Activated CD4-positive, alpha-beta T cell treated with anti-CD3 and anti-CD28 coated beads for 36 hours (primary cell): ENCODE measurements around the gene CD2BP2. TPM values are rescaled to one million over a fixed set of nuclear protein-coding genes. Genes with fewer than 3 reads are reported as not detected.

Experiments
- ATAC-seq: fragments of 200-7000 bp; cut with Tn5 transposase; one replicate; pipeline ENCODE4 v1.10.0; 2021; ENCODE audit warnings: mild to moderate bottlenecking, moderate library complexity
- CTCF ChIA-PET: fragments of 350-600 bp; sonication (Branson Sonifier 250); formaldehyde crosslinking; loops from one replicate; lab custom pipeline; 2021; ENCODE audit warnings: antibody characterized with exemption; lab: Charles Lee
- POLR2A ChIA-PET: fragments of 350-600 bp; sonication (Branson Sonifier 250); formaldehyde crosslinking; loops from one replicate; lab custom pipeline; 2021; ENCODE audit warnings: antibody characterized with exemption, inconsistent platforms; lab: Charles Lee
- DNase-seq: peaks from one replicate; pipeline ENCODE4 v3.0.0-alpha.2; 2020
- H3K27ac Mint-ChIP-seq: one replicate; pipeline ENCODE4 v1.8.0; 2021; ENCODE audit warnings: mixed read lengths
- H3K27me3 Mint-ChIP-seq: one replicate; pipeline ENCODE4 v1.8.0; 2021; ENCODE audit warnings: mixed read lengths
- H3K36me3 Mint-ChIP-seq: one replicate; pipeline ENCODE4 v1.8.0; 2021; ENCODE audit warnings: low read depth, mixed read lengths
- H3K4me1 Mint-ChIP-seq: one replicate; pipeline ENCODE4 v1.8.0; 2021; ENCODE audit warnings: mixed read lengths
- H3K4me3 Mint-ChIP-seq: one replicate; pipeline ENCODE4 v1.8.0; 2021; ENCODE audit warnings: mild to moderate bottlenecking, moderate library complexity, mixed read lengths
- H3K9me3 Mint-ChIP-seq: one replicate; pipeline ENCODE4 v1.8.0; 2021; ENCODE audit warnings: low read depth, mixed read lengths
- intact Hi-C, 2 experiments: fragments of 100-400 bp; cut with DNase I in 1 of 2; cut with micrococcal nuclease in 1 of 2; formaldehyde crosslinking; loops; one replicate each; pipeline versions ENCODE4 v1.14.2 to v1.15.1; 2022 to 2024; cut with DNase I, micrococcal nuclease
- total RNA-seq, 2 experiments: library from RNA; stranded (reverse); gene quantifications; one replicate each; pipeline ENCODE4 v1.2.3, GENCODE V29; 2021

Gene CD2BP2
- total RNA-seq, 2 experiments from 2014 or later, result 42.3 to 51.8 TPM

- Mint-ChIP-seq H3K4me1 (peaks cover 28% of the 10 kb centered on the region), H3K27ac (peak within 1 kb of the TSS; percentile 48), H3K27me3 (no peaks in the 10 kb centered on the region), H3K4me3 (peak within 1 kb of the TSS; percentile 81), H3K9me3 (no peaks in the 10 kb centered on the region), H3K36me3 (peaks cover 17% of the 10 kb centered on the region)
- intact Hi-C loops, result loop anchor here (1.0 to 2.0 kb wide), 5 partner anchors 12 to 40 kb away; partner anchors contain the start of genes CD2BP2 (in 1 of the 2), SEPTIN1 (in 1 of the 2) and ZNF771 (in 1 of the 2)
- ATAC-seq (peak; percentile 61), DNase-seq (peak; percentile 67)
- POLR2A ChIA-PET, result interaction anchor here (0.6 to 1.7 kb wide), 2 partner anchors 12 to 24 kb away, joined by 4 to 8 read pairs; partner anchors contain the start of gene ZNF771
- CTCF ChIA-PET, result interaction anchor here (0.5 to 3.0 kb wide), 13 partner anchors 11 to 315 kb away, joined by 3 to 18 read pairs (median 3); partner anchors contain the start of genes ITGAL, SEPTIN1 and ZNF771
Measured at GRCh38 chr16:30395155-30395991, 40.3 kb upstream of the CD2BP2 start, which contains the start of gene ZNF48. Gene ZNF48 (plus strand): TSS chr16:30395420. CDS start chr16:30395795, 375 bp downstream.

- Mint-ChIP-seq H3K4me3 (peak overlapping the region; percentile 81), H3K9me3 (no peaks in the 10 kb centered on the region), H3K27me3 (no peaks in the 10 kb centered on the region), H3K36me3 (peaks cover 17% of the 10 kb centered on the region), H3K4me1 (peaks cover 23% of the 10 kb centered on the region), H3K27ac (peak overlapping the region; percentile 39)
- intact Hi-C loops, result loop anchor here (1.0 to 2.0 kb wide), 5 partner anchors 12 to 39 kb away; partner anchors contain the start of genes CD2BP2 (in 1 of the 2), SEPTIN1 (in 1 of the 2) and ZNF771 (in 1 of the 2)
- CTCF ChIA-PET, result interaction anchor here (0.5 to 3.0 kb wide), 7 partner anchors 12 to 316 kb away, joined by 3 to 18 read pairs (median 5); partner anchors contain the start of genes ITGAL, SEPTIN1 and ZNF771
- ATAC-seq (peak; percentile 6), DNase-seq (no peak)
- POLR2A ChIA-PET, result interaction anchor here (1.7 kb wide), 1 partner anchor 13 kb away, joined by 8 read pairs; the partner anchor contains the start of gene ZNF771
Measured at GRCh38 chr16:30394592-30395154, 39.6 kb upstream of the CD2BP2 start.

- H3K36me3 Mint-ChIP-seq, result peaks cover 26% of the 10 kb centered on the region
- DNase-seq (no peak), ATAC-seq (no peak)
- intact Hi-C loops, result loop anchor here in 1 of 2 experiments (2.0 kb wide), 1 partner anchor 25 kb away; no protein-coding TSS in a partner anchor
- H3K27me3 Mint-ChIP-seq, result no peaks in the 10 kb centered on the region
- ChIA-PET POLR2A (interaction anchor here (1.1 to 1.4 kb wide), 2 partner anchors 24 to 46 kb away, joined by 3 to 6 read pairs; partner anchors contain the start of genes DCTPP1 and ZNF771), CTCF (interaction anchor here (1.3 to 2.5 kb wide), 7 partner anchors 12 to 232 kb away, joined by 3 to 18 read pairs (median 8); partner anchors contain the start of genes DCTPP1, TBC1D10B and ZNF48)
- peak overlapping the region; percentile 84 for H3K4me3 Mint-ChIP-seq
- H3K9me3 Mint-ChIP-seq, result no peaks in the 10 kb centered on the region
- peaks cover 45% of the 10 kb centered on the region for H3K4me1 Mint-ChIP-seq
- peak overlapping the region; percentile 98 for H3K27ac Mint-ChIP-seq
Measured at GRCh38 chr16:30383521-30383920, 28.4 kb upstream of the CD2BP2 start.

DNA sequence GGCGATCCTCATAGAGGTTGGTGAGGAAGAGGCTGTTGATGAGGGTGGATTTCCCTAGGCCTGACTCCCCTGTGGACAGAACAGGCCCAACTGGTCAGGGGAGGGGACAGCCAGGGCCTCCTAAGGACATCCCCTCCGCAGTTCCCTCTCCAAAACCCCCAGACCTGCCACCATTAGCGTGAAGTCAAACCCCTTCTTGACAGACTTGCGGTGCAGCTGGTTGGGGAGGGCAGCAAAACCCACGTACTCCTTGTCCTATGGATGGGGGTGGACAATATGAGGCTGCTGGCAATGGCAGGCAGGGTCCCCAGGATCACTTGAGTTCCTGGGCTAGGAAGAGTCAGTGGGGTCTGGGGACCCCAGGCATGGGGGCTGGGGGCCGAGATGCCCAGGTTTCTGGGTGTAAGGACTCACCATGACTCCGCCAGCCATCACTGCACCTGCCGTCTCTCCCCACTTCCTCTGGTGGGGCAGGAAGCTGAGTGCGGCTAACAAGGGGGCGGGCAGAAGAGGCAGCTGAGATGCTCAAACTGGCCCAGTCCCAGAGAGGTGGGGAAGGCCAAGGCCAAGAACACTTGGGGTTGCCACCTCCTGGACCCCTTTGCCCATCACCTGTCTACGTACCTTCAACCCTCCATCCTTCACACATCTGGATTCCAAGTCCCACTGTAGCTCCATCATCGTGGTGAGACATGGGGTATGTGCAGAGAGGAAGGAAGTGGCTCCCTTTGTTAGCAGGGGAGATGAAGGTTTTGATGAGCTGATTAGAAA is 27.2 kb upstream of the CD2BP2 start, which contains the start of gene SEPTIN1:
SEPTIN1 (minus strand) TSS at position 451 of the 771 bp plus-strand sequence; CDS start at position 432, 19 bp downstream.
- intact Hi-C loops, result loop anchor here (1.0 to 2.0 kb wide), 3 partner anchors 13 to 27 kb away; partner anchors contain the start of genes ZNF48 (in 1 of the 2) and ZNF771 (in 1 of the 2)
- Mint-ChIP-seq H3K27ac (peak within 1 kb of the TSS; percentile 98), H3K27me3 (no peaks in the 10 kb centered on the region), H3K4me1 (peaks cover 47% of the 10 kb centered on the region), H3K9me3 (no peaks in the 10 kb centered on the region), H3K4me3 (peak within 1 kb of the TSS; percentile 84), H3K36me3 (peaks cover 30% of the 10 kb centered on the region)
- ATAC-seq (peak; percentile 50), DNase-seq (peak; percentile 89)
- POLR2A ChIA-PET, result interaction anchor here (0.6 to 1.5 kb wide), 8 partner anchors 9 to 277 kb away, joined by 3 to 8 read pairs (median 4); partner anchors contain the start of genes DCTPP1 and ZNF771
- CTCF ChIA-PET, result interaction anchor here (0.5 to 2.5 kb wide), 12 partner anchors 11 to 431 kb away, joined by 3 to 18 read pairs (median 4); partner anchors contain the start of genes DCTPP1, TBC1D10B and ZNF48

- DNase-seq (peak; percentile 64), ATAC-seq (no peak)
- CTCF ChIA-PET, result interaction anchor here (0.5 to 1.9 kb wide), 6 partner anchors 11 to 313 kb away, joined by 3 to 8 read pairs (median 4); partner anchors contain the start of gene DCTPP1
- H3K27ac Mint-ChIP-seq, result peak overlapping the region; percentile 98
- peak overlapping the region; percentile 84 for H3K4me3 Mint-ChIP-seq
- POLR2A ChIA-PET, result interaction anchor here (1.5 kb wide), 1 partner anchor 36 kb away, joined by 8 read pairs; no protein-coding TSS in a partner anchor
- intact Hi-C loops, result loop anchor here (1.0 to 2.0 kb wide), 3 partner anchors 14 to 27 kb away; partner anchors contain the start of genes ZNF48 (in 1 of the 2) and ZNF771 (in 1 of the 2)
- no peaks in the 10 kb centered on the region for H3K9me3 Mint-ChIP-seq
- H3K27me3 Mint-ChIP-seq, result no peaks in the 10 kb centered on the region
- peaks cover 30% of the 10 kb centered on the region for H3K36me3 Mint-ChIP-seq
- H3K4me1 Mint-ChIP-seq, result peaks cover 51% of the 10 kb centered on the region
Measured at GRCh38 chr16:30381291-30382041, 26.4 kb upstream of the CD2BP2 start.

DNA sequence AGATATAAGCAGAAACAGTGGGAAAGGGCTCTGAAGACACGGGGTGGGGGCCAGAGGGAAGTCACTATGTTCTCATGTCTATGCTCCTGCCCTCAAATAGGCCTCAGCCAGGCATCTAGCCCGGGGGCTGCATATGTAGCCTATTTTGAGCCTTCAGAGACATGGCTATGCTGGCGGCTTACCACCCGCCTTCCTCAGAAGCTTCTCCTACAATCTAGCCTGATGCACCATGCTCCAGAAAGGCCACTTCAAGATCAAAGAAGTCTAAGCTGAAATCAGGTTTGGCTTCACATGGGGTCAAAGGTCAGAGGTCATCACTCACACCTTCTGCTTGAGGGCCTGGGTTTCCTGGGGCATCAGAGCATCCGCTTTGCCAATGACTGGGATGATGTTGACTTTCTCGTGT is 25.7 kb upstream of the CD2BP2 start:
- Mint-ChIP-seq H3K27me3 (no peaks in the 10 kb centered on the region), H3K27ac (peak overlapping the region; percentile 98), H3K4me1 (peaks cover 51% of the 10 kb centered on the region), H3K9me3 (no peaks in the 10 kb centered on the region), H3K4me3 (peak overlapping the region; percentile 84), H3K36me3 (peaks cover 30% of the 10 kb centered on the region)
- ATAC-seq, result no peak
- DNase-seq, result no peak
- POLR2A ChIA-PET, result no interaction called here
- CTCF ChIA-PET, result interaction anchor here (0.7 to 1.3 kb wide), 3 partner anchors 10 to 218 kb away, joined by 3 to 4 read pairs (median 3); no protein-coding TSS in a partner anchor
- intact Hi-C loops, result no loop called here

DNA sequence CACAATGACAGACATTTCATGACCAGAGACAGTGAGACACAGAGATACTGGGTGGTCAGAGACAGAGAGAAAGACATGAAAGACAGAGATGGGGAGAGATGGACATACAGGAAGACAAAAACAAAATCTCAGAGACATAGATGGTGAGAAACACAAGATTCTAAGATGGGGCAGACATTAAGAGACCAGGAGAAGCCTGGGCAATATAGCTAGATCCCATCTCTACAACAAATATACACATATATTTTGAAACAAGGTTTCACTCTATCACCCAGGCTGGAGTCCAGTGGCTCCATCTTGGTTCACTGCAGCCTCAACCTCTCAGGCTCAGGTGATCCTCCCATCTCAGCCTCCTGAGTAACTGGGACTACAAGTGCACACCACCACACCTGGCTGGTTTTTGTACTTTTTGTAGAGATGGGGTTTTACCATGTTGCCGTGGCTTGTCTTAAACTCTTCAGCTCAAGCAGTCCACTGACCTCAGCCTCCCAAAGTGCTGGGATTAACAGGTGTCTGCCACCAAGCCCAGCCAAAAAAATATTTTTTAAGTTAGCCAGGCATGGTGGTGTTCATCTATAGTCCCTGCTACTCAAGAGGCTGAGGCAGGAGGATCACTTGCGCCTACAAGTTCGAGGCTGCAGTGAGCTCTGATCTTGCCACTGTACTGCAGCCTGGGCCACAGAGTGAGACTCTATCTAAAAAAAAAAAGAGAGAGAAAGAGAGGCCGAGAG is 25.1 kb upstream of the CD2BP2 start:
- DNase-seq (no peak), ATAC-seq (no peak)
- H3K27ac Mint-ChIP-seq, result peak overlapping the region; percentile 99
- ChIA-PET POLR2A (no interaction called here), CTCF (interaction anchor here (0.7 to 1.3 kb wide), 2 partner anchors 53 to 218 kb away, joined by 3 to 4 read pairs; no protein-coding TSS in a partner anchor)
- H3K4me3 Mint-ChIP-seq, result peak overlapping the region; percentile 99
- H3K27me3 Mint-ChIP-seq, result no peaks in the 10 kb centered on the region
- intact Hi-C loops, result no loop called here
- H3K36me3 Mint-ChIP-seq, result peaks cover 30% of the 10 kb centered on the region
- H3K4me1 Mint-ChIP-seq, result peaks cover 49% of the 10 kb centered on the region
- no peaks in the 10 kb centered on the region for H3K9me3 Mint-ChIP-seq

DNA sequence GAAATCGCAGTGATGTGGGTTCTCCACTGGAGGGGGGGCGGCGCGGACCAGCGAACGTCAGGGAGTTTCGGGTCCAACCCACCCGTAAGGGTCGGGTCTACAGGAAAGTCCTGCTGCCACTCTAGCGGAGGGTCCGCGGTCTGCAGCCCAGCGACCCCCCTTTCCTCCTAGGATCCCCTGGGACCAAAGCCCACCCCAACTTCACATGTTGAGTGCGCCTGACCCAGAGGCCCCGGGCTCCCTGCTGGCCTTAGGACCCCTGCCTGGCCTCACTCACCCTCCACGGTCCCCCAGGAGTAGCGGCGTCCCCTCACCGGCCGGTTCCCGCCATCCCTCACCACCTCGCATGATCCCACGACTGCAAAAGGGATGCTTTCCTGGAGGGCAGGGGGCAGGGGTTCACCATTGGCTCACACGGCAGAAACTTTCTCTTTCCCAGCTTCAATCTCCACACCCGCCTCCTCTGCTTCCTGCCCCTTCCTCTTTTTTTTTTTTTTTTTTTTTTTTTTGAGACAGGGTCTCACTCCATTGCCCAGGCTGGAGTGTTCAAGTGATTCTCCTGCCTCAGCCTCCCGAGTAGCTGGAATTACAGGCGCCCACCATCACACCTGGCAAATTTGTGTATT is 24.2 kb upstream of the CD2BP2 start:
- peaks cover 30% of the 10 kb centered on the region for H3K36me3 Mint-ChIP-seq
- peak; percentile 26 for DNase-seq
- H3K4me3 Mint-ChIP-seq, result peak overlapping the region; percentile 99
- H3K9me3 Mint-ChIP-seq, result no peaks in the 10 kb centered on the region
- no peaks in the 10 kb centered on the region for H3K27me3 Mint-ChIP-seq
- no peak for ATAC-seq
- CTCF ChIA-PET, result interaction anchor here (1.7 kb wide), 1 partner anchor 28 kb away, joined by 3 read pairs; the partner anchor contains the start of gene ZNF771
- peak overlapping the region; percentile 99 for H3K27ac Mint-ChIP-seq
- H3K4me1 Mint-ChIP-seq, result peaks cover 49% of the 10 kb centered on the region
- intact Hi-C loops, result loop anchor here (2.0 to 10.0 kb wide), 5 partner anchors 16 to 1554 kb away; partner anchors contain the start of genes ATXN2L (in 1 of the 2), FUS (in 1 of the 2), ITGAL (in 1 of the 2) and PAGR1 (in 1 of the 2)
- POLR2A ChIA-PET, result no interaction called here
